ENCODE measurements around the gene CYP2S1. TPM values are rescaled to one million over a fixed set of nuclear protein-coding genes. Genes with fewer than 3 reads are reported as not detected.
A peak's percentile ranks its signal among the peaks of the same experiment; 100 is the strongest.

CYP2S1 gene
- total and polyA plus RNA-seq, 9 of the 15 experiments (the other 6 are each of a cell fraction or from before 2014, with no cell fraction given) = 0.07 to 1.9 (median 0.41) TPM

- 0 out of 4 replicates have a peak, but pooled peaks of 1 of the 2 experiments have one; percentile 39 for TF ChIP-seq MAZ (CRISPR knock-in tag; conservative IDR thresholded peaks at IDR 0.05 in 1 of 2, IDR thresholded peaks at IDR 0.05 in 1 of 2)
- no peak for TF ChIP-seq ZNF444 (CRISPR knock-in tag; IDR thresholded peaks at IDR 0.05)
- TF ChIP-seq, protein P1, sequence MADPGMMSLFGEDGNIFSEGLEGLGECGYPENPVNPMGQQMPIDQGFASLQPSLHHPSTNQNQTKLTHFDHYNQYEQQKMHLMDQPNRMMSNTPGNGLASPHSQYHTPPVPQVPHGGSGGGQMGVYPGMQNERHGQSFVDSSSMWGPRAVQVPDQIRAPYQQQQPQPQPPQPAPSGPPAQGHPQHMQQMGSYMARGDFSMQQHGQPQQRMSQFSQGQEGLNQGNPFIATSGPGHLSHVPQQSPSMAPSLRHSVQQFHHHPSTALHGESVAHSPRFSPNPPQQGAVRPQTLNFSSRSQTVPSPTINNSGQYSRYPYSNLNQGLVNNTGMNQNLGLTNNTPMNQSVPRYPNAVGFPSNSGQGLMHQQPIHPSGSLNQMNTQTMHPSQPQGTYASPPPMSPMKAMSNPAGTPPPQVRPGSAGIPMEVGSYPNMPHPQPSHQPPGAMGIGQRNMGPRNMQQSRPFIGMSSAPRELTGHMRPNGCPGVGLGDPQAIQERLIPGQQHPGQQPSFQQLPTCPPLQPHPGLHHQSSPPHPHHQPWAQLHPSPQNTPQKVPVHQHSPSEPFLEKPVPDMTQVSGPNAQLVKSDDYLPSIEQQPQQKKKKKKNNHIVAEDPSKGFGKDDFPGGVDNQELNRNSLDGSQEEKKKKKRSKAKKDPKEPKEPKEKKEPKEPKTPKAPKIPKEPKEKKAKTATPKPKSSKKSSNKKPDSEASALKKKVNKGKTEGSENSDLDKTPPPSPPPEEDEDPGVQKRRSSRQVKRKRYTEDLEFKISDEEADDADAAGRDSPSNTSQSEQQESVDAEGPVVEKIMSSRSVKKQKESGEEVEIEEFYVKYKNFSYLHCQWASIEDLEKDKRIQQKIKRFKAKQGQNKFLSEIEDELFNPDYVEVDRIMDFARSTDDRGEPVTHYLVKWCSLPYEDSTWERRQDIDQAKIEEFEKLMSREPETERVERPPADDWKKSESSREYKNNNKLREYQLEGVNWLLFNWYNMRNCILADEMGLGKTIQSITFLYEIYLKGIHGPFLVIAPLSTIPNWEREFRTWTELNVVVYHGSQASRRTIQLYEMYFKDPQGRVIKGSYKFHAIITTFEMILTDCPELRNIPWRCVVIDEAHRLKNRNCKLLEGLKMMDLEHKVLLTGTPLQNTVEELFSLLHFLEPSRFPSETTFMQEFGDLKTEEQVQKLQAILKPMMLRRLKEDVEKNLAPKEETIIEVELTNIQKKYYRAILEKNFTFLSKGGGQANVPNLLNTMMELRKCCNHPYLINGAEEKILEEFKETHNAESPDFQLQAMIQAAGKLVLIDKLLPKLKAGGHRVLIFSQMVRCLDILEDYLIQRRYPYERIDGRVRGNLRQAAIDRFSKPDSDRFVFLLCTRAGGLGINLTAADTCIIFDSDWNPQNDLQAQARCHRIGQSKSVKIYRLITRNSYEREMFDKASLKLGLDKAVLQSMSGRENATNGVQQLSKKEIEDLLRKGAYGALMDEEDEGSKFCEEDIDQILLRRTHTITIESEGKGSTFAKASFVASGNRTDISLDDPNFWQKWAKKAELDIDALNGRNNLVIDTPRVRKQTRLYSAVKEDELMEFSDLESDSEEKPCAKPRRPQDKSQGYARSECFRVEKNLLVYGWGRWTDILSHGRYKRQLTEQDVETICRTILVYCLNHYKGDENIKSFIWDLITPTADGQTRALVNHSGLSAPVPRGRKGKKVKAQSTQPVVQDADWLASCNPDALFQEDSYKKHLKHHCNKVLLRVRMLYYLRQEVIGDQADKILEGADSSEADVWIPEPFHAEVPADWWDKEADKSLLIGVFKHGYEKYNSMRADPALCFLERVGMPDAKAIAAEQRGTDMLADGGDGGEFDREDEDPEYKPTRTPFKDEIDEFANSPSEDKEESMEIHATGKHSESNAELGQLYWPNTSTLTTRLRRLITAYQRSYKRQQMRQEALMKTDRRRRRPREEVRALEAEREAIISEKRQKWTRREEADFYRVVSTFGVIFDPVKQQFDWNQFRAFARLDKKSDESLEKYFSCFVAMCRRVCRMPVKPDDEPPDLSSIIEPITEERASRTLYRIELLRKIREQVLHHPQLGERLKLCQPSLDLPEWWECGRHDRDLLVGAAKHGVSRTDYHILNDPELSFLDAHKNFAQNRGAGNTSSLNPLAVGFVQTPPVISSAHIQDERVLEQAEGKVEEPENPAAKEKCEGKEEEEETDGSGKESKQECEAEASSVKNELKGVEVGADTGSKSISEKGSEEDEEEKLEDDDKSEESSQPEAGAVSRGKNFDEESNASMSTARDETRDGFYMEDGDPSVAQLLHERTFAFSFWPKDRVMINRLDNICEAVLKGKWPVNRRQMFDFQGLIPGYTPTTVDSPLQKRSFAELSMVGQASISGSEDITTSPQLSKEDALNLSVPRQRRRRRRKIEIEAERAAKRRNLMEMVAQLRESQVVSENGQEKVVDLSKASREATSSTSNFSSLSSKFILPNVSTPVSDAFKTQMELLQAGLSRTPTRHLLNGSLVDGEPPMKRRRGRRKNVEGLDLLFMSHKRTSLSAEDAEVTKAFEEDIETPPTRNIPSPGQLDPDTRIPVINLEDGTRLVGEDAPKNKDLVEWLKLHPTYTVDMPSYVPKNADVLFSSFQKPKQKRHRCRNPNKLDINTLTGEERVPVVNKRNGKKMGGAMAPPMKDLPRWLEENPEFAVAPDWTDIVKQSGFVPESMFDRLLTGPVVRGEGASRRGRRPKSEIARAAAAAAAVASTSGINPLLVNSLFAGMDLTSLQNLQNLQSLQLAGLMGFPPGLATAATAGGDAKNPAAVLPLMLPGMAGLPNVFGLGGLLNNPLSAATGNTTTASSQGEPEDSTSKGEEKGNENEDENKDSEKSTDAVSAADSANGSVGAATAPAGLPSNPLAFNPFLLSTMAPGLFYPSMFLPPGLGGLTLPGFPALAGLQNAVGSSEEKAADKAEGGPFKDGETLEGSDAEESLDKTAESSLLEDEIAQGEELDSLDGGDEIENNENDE (IDR thresholded peaks at IDR 0.05; ENCODE audit: low read depth, low read length) = no peak
- no peak for TF ChIP-seq BRF1 (IDR thresholded peaks at IDR 0.05; ENCODE audit: borderline replicate concordance, extremely low read depth, insufficient read length)
- TF ChIP-seq RFX5 (IDR thresholded peaks at IDR 0.05; ENCODE audit: low read depth, low read length) = no peak
- TF ChIP-seq C11orf30 (IDR thresholded peaks at IDR 0.05; ENCODE audit: low read depth) = no peak
- TF ChIP-seq CC2D1A (IDR thresholded peaks at IDR 0.05) = no peak
- TF ChIP-seq, protein P2, sequence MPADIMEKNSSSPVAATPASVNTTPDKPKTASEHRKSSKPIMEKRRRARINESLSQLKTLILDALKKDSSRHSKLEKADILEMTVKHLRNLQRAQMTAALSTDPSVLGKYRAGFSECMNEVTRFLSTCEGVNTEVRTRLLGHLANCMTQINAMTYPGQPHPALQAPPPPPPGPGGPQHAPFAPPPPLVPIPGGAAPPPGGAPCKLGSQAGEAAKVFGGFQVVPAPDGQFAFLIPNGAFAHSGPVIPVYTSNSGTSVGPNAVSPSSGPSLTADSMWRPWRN (IDR thresholded peaks at IDR 0.05; ENCODE audit: low read depth) = no peak; the same call in 1 of the 2 replicates
- TF ChIP-seq CSDE1 (IDR thresholded peaks at IDR 0.05) = no peak
- TF ChIP-seq LARP7 (IDR thresholded peaks at IDR 0.05) = peak; percentile 87; the same call in 1 of the 2 replicates
- no peak for TF ChIP-seq TEAD2 (tag; IDR thresholded peaks at IDR 0.05)
- TF ChIP-seq HIVEP1 (CRISPR knock-in tag; IDR thresholded peaks at IDR 0.05) = no peak
- no peak; the same call in 1 of the 2 replicates for TF ChIP-seq ZBED1 (IDR thresholded peaks at IDR 0.05)
- peak; percentile 55 for TF ChIP-seq PHF20 (IDR thresholded peaks at IDR 0.05; ENCODE audit: partially characterized antibody)
Measured at GRCh38 chr19:41225238-41226052, 32.4 kb downstream of the CYP2S1 start (continued).
